Activated CD8-positive, alpha-beta T cell treated with anti-CD3 and anti-CD28 coated beads for 36 hours (primary cell): Measurements from ENCODE around the gene MRTFA. TPM values are rescaled to one million over a fixed set of nuclear protein-coding genes. Genes with fewer than 3 reads are reported as not detected.

ENCODE experiments used
- ATAC-seq: fragments of 200-7000 bp; cut with Tn5 transposase; one replicate; pipeline ENCODE4 v1.10.0; 2021; ENCODE audit warnings: mild to moderate bottlenecking, moderate library complexity
- CTCF ChIA-PET: fragments of 350-600 bp; sonication (Branson Sonifier 250); formaldehyde crosslinking; loops from one replicate; lab custom pipeline; 2021; ENCODE audit warnings: antibody characterized with exemption; lab: Charles Lee
- POLR2A ChIA-PET: fragments of 350-600 bp; sonication (Branson Sonifier 250); formaldehyde crosslinking; loops from one replicate; lab custom pipeline; 2021; ENCODE audit warnings: antibody characterized with exemption; lab: Charles Lee
- DNase-seq: peaks from one replicate; pipeline ENCODE4 v3.0.0-alpha.2; 2020
- H3K27ac Mint-ChIP-seq: one replicate; pipeline ENCODE4 v1.8.0; 2021; ENCODE audit warnings: mild to moderate bottlenecking, mixed read lengths
- H3K27me3 Mint-ChIP-seq: one replicate; pipeline ENCODE4 v1.8.0; 2021; ENCODE audit warnings: mixed read lengths
- H3K36me3 Mint-ChIP-seq: one replicate; pipeline ENCODE4 v1.8.0; 2021; ENCODE audit warnings: low read depth, mixed read lengths
- H3K4me1 Mint-ChIP-seq: one replicate; pipeline ENCODE4 v1.8.0; 2021; ENCODE audit warnings: low read depth, mixed read lengths
- H3K4me3 Mint-ChIP-seq: one replicate; pipeline ENCODE4 v1.8.0; 2021; ENCODE audit warnings: mild to moderate bottlenecking, moderate library complexity, mixed read lengths
- H3K9me3 Mint-ChIP-seq: one replicate; pipeline ENCODE4 v1.8.0; 2021; ENCODE audit warnings: mixed read lengths
- CTCF ChIP-seq: fragments of 200-600 bp; IDR thresholded peaks from one replicate; pipeline ENCODE4 v1.8.0; 2022; ENCODE audit warnings: antibody characterized with exemption, mild to moderate bottlenecking
- intact Hi-C: fragments of 100-400 bp; cut with micrococcal nuclease; formaldehyde crosslinking; loops from one replicate; pipeline ENCODE4 v1.10.0; 2022
- total RNA-seq, 2 experiments: library from RNA; stranded (reverse); gene quantifications; one replicate each; pipeline ENCODE4 v1.2.3, GENCODE V29; 2021

Gene MRTFA
- total RNA-seq, 2 experiments from 2014 or later = 37.4 to 40.0 TPM

DNA sequence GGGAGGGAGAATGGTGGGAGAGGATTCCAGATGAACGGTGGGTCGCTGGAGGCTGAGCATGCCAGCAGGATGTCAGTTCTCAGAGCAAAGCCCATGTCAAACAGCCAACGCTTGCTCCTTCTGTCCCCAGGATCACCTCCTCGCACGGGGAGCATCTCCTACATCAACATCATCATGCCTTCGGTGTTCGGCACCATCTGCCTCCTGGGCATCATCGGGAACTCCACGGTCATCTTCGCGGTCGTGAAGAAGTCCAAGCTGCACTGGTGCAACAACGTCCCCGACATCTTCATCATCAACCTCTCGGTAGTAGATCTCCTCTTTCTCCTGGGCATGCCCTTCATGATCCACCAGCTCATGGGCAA, 44.3 kb upstream of the MRTFA start:
- no peak for DNase-seq
- TF ChIP-seq CTCF = no peak
- Mint-ChIP-seq H3K4me3 (no peak overlapping the region), H3K27ac (no peak overlapping the region), H3K9me3 (no peaks in the 10 kb centered on the region), H3K27me3 (peaks cover 20% of the 10 kb centered on the region), H3K4me1 (peaks cover 32% of the 10 kb centered on the region), H3K36me3 (no peaks in the 10 kb centered on the region)
- intact Hi-C loops = loop anchor here (5.0 kb wide), 1 partner anchor 82 kb away; no protein-coding TSS in a partner anchor
- ChIA-PET CTCF (interaction anchor here (1.3 kb wide), 1 partner anchor 79 kb away, joined by 3 read pairs; no protein-coding TSS in a partner anchor), POLR2A (no interaction called here)
- no peak for ATAC-seq

DNA sequence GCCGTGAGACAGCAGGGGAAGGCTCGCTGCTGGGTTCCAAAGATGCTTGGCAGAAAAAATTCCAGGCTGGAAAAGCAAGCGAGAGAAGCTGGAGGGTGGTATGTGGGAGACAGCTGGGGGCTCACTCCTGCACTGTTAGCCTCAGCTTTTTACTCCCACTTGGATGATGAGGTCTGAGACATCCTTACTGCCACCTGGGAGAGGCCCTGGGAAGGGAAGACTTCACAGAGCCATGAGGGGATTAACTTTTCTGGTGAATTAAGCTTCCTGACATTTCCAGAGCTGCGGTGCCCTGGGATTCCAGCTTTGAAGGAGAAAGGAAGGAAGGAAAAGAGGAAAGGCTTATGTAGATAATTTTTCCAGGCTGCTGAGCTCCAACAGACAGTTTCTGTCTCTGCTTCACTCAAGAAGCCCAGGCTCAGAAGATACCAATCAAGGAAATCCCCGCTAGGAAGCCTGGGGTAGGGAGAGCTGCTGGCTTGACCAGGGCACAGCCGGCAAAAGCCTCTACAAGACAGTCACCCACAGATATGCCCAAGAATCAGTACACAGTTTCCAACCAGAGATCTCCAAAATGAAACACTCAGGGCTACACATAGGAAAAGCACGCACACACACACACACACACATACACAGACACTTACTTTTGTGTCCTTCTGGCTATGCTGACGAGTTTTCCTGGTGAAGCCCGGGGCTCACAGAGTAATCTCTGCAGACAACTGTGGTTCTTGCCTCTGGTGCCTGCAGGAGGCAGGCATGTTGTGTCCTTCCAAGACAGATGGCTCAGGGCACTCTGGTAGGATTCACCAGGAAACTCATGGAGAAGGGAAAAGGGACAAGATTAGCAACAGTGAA, 43.7 kb upstream of the MRTFA start:
- H3K4me3 Mint-ChIP-seq = no peak overlapping the region
- intact Hi-C loops = loop anchor here (5.0 kb wide), 1 partner anchor 82 kb away; no protein-coding TSS in a partner anchor
- no peak overlapping the region for H3K27ac Mint-ChIP-seq
- peaks cover 20% of the 10 kb centered on the region for H3K27me3 Mint-ChIP-seq
- CTCF ChIA-PET = interaction anchor here (0.6 to 1.3 kb wide), 2 partner anchors 15 to 80 kb away, joined by 3 read pairs; no protein-coding TSS in a partner anchor
- no peak for ATAC-seq
- DNase-seq = no peak
- H3K9me3 Mint-ChIP-seq = no peaks in the 10 kb centered on the region
- TF ChIP-seq CTCF = no peak
- POLR2A ChIA-PET = no interaction called here
- peaks cover 30% of the 10 kb centered on the region for H3K4me1 Mint-ChIP-seq
- H3K36me3 Mint-ChIP-seq = no peaks in the 10 kb centered on the region

DNA sequence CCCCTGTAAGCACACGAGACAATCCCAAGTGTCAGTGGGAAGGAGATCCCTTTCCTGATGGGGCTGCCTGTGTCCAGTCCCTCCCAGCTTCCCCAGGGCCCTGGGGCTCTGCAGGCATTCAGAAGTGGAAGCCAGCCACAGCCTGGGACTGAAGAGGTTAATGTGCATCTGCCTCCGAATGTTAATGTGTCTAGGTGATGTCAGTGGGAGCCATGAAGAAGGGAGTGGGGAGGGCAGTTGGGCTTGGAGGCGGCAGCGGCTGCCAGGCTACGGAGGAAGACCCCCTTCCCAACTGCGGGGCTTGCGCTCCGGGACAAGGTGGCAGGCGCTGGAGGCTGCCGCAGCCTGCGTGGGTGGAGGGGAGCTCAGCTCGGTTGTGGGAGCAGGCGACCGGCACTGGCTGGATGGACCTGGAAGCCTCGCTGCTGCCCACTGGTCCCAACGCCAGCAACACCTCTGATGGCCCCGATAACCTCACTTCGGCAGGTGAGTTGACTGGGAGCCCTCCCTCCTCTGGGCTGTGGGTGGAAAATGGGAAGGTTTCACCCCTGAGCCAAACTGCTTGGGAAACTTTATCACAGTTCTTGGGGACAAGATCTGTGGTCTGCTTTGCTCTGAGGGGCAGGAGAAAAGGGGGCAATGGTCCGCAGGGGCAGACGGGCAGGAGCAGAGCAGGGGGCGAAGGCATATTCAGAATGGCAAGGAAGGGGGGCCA, 42.9 kb upstream of the MRTFA start, which contains the start of gene MCHR1:
Gene MCHR1 (plus strand): TSS at position 236 of the 715 bp plus-strand sequence. CDS start 169 bp downstream, at position 405.
- Mint-ChIP-seq H3K4me3 (no peak within 1 kb of the TSS), H3K36me3 (no peaks in the 10 kb centered on the region), H3K27ac (no peak within 1 kb of the TSS), H3K27me3 (peaks cover 20% of the 10 kb centered on the region), H3K4me1 (peaks cover 24% of the 10 kb centered on the region), H3K9me3 (no peaks in the 10 kb centered on the region)
- POLR2A ChIA-PET = no interaction called here
- no peak for TF ChIP-seq CTCF
- ATAC-seq = no peak
- DNase-seq = no peak
- intact Hi-C loops = no loop called here
- CTCF ChIA-PET = interaction anchor here (0.6 to 1.3 kb wide), 2 partner anchors 14 to 81 kb away, joined by 3 read pairs; no protein-coding TSS in a partner anchor

- peaks cover 20% of the 10 kb centered on the region for H3K27me3 Mint-ChIP-seq
- H3K36me3 Mint-ChIP-seq = no peaks in the 10 kb centered on the region
- no peak overlapping the region for H3K4me3 Mint-ChIP-seq
- H3K9me3 Mint-ChIP-seq = no peaks in the 10 kb centered on the region
- peaks cover 24% of the 10 kb centered on the region for H3K4me1 Mint-ChIP-seq
- ATAC-seq (no peak), DNase-seq (no peak)
- no peak overlapping the region for H3K27ac Mint-ChIP-seq
- TF ChIP-seq CTCF = no peak
- intact Hi-C loops = no loop called here
- ChIA-PET CTCF (no interaction called here), POLR2A (no interaction called here)
Measured at GRCh38 chr22:40678493-40679248, 42.2 kb upstream of the MRTFA start.
